HG02571 (cell line): Measurements from ENCODE around the gene TNPO3.
"Not testable (repeated sequence)": the region's sequence is repeated elsewhere in the genome, so short reads cannot be mapped to it uniquely, and the experiment has no call there.

Source experiments
- ATAC-seq: cut with Tn5 transposase; IDR thresholded peaks from one replicate; pipeline ENCODE4 v1.9.1; 2021; ENCODE audit warnings: mild to moderate bottlenecking, moderate library complexity; ENCODE audit not compliant: unreplicated experiment

Gene TNPO3

DNA sequence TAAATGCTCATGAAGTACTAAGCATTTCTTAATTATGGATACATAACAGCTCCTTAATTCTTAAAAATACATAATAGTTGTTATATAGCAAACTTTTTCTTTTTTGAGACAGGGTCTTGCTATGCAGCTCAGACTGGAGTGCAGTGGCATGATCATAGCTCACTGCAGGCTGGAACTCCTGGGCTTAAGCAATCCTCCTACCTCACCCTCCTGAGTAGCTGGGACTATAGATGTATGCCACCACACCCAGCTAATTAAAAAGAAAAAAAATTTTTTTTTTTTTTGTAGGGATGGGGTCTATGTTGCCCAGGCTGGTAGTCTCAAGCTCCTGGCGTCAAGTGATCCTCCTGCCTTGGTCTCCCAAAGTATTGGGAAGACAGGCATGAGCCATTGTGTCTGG lies 86.3 kb downstream of the TNPO3 start:
- no peak for ATAC-seq

GRCh38 chr7:128963327-128963757 lies 91.6 kb downstream of the TNPO3 start:
- ATAC-seq: peak; percentile 74

DNA sequence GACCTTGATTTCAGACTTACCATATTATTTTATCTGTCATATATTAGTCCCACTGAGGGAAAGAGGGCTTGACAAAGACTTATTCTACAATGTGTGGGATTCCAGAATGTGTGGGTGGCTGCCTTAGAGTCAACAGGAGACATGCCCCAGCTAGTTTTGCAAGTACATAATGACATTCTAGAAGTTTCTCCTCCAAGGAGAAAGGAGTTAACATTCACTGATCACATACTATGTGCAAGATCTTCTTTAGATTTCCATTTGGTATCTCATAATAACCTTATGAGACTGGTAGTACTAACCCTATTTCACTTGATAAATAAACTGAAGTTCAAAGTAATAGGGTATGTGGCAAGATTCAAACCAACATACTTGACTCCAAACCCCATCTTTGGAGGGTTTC lies 92.0 kb downstream of the TNPO3 start:
- ATAC-seq: peak; percentile 31

DNA sequence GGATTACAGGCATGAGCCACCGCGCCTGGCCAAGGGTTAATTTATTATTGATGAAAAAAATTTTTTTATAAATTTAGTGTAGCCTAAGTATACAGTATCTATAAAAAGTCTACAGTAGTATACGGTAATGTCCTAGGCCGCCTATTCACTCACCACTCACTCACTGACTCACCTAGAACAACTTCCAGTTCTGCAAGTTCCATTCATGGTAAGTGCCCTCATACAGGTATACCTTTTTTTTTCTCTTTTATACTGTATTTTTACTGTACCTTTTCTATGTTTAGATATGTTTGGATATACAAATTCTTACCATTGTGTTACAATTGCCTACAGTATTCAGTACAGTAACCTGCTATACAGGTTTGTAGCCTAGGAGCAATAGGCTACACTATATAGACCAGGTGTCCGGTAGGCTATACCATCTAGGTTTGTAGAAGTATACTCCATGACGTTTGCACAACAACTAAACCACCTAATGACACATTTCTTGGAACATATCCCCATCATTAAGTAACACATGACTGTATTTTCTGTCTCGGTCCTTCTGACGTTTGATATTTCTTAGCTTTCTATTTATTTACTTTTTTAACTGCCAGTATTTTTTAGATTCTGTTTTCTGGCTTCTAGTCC lies 93.8 kb downstream of the TNPO3 start:
- no peak for ATAC-seq

GRCh38 chr7:128959296-128959695 lies 95.6 kb downstream of the TNPO3 start:
- no peak for ATAC-seq

DNA sequence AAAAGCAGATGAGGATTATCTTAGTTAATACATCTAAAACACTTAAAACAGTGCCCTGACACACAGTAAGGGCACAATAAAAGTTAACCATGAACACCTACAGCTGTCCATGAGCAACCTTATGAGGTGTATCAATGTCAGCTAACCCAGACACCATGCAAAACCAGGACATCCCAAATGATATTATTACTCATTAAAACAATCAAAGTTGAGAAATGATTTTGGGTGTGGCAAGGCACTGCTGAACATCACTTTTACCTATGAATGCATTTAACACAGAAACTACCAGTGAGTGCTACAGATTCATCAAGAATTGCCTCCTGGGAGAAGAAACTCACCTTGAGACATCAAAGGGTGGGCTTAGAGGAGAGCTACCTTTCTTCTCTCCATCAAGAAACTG lies 98.9 kb downstream of the TNPO3 start:
- ATAC-seq: no peak

DNA sequence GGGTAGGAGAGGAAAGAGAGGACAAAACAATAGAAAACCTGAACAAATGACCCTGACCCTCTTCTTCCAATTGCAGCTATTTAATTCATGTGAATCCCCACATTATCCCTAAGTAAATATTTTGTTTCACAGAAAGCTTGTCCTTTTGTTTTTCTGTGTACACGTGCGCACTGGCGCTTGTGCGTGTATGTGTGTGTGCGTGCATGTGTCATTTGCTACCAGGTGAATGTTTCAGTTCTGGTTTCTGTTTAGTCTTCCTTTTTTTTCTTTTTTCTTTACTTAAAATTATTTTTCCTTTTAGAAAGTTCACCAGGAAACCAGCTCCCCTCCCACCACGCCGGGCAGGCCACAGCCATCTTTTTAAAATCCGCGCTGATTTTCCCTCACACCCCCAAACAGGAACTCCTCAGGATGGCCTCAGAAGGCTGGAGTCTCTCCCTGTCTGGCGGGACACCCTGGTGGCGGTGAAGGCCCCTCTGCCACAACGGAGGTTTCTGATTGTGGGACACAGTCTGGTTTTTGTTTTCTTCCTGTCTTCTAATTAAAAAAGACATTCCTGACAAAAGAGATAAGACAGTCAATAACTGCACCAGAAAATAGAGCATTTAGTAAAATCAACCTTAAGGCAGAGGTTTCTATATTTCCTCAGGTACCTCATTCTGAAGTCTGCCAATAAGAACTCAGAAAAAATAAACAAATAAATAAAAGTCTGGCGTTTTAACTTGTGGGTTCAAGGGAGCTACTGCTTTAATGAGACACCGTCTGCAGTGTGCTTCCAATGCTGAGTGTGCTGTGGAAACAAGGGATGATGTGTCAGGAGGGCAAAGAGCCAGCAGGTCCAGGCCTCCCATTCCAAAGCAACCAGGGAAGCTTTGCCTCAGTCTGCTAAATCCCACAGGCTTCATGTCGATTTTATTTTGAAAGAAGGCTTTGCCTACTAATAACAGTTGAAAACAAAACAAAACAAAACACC lies 99.8 kb downstream of the TNPO3 start:
- peak; percentile 52 for ATAC-seq

- ATAC-seq: no peak
Measured at GRCh38 chr7:128954150-128954549, 100.8 kb downstream of the TNPO3 start.

DNA sequence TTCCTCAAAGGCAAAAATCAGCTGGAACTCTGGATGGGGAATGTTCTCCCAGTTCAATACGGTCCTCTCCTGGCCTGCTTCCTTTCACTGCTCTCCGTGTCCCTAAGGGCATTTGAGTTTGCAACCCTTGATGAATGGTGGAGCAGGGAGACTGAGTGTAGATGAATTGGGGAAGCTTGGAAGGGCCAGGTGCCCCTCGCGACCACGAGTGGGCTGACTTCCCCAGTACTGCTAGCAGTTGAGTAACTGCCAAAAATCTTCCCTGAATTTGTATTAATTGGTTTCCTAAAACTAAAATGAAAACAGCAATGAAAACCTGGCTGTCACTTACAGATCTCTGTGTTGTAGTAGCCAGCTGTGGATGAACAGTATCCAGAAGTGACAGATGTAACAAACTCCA lies 103.6 kb downstream of the TNPO3 start:
- no peak for ATAC-seq

DNA sequence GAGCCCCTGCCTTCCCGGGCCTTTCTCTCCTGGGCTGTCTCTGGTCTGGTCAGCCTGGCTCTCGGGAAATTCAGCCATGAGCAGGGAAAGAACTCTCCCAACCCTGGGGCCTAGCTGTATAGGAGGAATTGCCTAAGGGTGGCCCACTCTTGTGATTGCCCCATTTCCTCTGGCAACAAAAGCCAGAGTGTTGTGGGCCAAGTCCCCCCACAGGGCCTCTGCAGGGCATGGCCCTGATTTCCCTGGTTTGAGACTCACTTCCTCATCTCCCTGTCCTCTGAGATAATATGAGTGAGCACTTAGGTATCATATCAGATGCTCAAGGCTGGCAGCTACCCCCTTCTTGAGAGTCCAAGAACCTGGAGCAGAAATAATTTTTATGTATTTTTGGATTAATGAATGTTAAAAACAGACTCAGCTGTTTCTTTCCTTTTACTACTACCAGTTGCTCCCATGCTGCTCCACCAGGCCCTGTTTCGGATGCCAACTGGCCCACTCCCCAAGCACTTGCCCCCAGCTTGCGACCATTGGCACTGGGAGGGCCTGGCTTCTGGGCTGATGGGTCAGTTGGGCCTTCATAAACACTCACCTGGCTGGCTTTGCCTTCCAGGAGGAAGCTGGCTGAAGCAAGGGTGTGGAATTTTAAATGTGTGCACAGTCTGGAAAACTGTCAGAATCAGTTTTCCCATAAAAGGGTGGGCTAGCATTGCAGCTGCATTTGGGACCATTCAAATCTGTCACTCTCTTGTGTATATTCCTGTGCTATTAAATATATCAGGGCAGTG lies 105.7 kb downstream of the TNPO3 start:
- no peak for ATAC-seq

DNA sequence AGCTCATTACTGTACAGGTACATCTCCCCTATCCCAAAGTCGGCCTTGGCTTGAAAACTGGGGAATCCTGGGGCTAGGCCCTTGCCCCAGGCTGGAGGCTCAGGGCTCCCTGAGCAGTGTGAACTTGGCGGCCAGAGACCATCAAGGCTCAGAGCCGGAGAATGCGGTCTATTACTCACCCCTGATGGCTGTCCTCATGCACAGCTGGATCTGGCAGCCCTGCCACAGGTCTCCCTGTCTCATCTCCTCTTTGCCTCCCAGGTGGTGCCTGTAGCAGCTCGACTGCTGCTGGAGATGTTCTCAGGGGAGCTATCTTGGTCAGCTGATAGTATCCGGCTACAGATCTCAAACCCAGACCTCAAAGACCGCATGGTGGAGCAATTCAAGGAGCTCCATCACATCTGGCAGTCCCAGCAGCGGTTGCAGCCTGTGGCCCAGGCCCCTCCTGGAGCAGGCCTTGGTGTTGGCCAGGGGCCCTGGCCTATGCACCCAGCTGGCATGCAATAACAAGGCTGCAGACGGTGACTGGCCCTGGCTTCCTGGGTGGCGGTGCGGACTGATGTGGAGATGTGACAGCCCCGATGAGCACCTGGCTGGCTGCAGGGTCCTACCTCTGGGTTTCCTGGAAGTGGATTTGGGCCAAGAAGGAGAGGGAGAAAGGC lies 106.5 kb downstream of the TNPO3 start:
- no peak for ATAC-seq

DNA sequence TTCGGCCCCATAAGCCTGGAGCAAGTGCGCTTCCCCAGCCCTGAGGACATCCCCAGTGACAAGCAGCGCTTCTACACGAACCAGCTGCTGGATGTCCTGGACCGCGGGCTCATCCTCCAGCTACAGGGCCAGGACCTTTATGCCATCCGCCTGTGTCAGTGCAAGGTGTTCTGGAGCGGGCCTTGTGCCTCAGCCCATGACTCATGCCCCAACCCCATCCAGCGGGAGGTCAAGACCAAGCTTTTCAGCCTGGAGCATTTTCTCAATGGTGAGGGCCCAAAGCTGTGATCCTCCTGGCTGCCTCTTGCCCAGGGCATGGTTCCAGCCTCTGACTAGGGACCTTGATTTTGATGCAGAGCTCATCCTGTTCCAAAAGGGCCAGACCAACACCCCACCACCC lies 107.1 kb downstream of the TNPO3 start:
- no peak for ATAC-seq

DNA sequence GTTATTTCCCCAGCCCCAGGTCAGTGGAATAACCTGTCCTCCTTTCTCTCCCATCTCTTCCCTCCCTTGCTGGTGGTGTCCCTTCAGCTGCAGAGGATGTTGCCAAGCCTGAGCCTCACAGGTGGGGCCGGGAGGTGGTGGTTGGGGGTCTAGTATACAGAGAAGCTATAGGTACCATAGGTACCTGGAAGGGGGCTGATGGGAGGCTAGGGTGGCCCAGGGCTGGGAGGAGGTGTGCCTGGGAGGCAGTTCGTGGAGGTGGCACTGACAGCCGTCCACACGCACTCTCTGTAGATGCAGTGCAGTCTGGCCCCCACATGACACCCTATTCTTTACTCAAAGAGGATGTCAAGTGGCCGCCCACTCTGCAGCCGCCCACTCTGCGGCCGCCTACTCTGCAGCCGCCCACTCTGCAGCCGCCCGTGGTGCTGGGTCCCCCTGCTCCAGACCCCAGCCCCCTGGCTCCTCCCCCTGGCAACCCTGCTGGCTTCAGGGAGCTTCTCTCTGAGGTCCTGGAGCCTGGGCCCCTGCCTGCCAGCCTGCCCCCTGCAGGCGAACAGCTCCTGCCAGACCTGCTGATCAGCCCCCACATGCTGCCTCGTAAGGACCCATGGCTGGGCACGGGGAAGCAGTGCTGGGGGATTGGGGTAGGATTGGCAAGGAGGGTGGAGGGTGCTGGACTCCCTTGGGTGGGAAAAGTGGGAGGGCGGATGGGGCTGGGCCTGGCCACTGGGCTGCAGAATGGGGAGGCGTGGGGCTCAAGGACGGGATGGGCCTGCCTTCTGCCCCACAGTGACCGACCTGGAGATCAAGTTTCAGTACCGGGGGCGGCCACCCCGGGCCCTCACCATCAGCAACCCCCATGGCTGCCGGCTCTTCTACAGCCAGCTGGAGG lies 107.7 kb downstream of the TNPO3 start:
- ATAC-seq: no peak

- ATAC-seq: no peak
Measured at GRCh38 chr7:128945668-128946366, 109.1 kb downstream of the TNPO3 start.

DNA sequence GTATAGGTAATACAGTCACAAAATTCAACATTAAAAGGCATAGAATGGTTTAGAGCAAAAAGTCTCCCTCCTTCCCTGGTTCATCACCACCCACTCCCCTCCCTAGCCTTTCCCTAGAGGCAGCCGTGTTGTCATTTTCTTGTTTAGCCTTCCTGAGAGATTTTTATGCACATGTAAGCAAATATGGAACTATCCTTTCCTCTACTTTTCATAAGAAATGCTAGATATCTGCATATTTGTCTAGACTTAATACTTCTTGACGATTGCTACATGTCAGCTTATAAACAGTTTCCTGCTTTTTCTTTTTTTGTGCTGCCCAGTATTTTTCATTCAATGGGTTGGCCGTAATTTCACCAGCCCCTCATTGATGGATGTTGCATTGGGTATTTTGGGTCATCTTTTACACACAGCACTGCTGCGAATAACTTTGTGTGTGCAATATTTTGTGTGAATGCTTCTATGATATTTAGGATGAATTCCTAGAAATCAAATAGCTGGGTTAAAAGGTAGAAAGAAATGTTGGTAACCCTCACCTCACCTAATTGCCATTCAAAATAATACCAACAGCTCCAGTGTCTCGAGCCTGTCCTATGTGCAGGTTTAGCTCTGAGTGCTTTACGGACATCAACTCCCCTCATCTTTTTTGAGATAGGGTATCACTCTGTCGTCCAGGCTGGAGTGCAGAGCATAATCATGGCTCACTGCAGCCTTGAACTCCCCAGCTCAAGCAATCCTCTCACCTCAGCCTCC lies 110.2 kb downstream of the TNPO3 start:
- ATAC-seq: no peak

DNA sequence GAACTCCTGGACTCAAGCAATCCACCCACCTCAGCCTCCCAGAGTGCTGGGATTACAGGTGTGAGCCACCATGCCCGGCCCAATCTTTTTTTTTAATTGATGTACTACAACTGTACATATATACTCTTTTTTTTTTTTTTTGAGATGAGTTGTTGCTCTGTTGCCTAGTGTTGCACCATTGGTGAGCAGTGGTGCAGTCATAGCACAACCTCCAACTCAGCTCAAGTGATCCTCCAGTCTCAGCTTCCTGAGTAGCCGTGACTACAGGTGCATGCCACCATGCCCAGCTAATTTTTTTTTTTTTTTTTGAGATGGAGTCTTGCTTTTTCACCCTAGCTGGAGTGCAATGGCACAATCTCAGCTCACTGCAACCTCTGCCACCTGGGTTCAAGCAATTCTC lies 111.7 kb downstream of the TNPO3 start:
- not testable (repeated sequence) for ATAC-seq

- no peak for ATAC-seq
Measured at GRCh38 chr7:128941946-128942526, 112.9 kb downstream of the TNPO3 start.

DNA sequence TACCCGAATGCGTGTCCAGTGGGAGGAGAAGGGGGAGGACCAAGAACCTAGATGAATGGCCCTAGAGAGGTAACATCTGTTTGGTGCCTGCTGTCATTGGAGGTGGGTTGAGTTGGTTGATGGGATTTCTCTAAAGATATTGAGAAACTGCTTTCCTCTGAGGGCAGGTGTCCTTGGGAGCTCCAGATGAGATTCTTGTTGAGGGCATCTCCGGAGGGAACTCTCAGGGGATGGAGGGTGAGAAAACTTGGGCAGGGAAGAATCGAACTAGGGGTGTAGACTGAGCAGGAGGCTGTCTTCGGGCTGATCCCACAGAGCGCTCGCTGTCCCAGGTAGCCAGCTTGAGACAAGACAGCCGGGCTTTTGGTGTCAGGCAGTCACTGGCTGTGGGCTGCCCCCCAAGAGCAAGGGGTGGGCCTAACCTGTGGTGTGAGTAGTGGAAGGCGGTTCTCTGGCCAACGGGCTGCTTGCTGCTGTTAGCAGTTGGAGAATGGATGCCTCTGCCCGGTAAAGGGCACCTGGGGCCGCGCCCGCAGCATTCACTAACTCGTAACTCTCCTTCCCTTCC lies 113.5 kb downstream of the TNPO3 start:
- no peak for ATAC-seq
